HepG2 (cell line): ENCODE data around the gene ZNF180. TPM values are rescaled to one million over a fixed set of nuclear protein-coding genes. Genes with fewer than 3 reads are reported as not detected.

Experiments
- ATAC-seq: fragments of 200-7000 bp; cut with Tn5 transposase; 3 replicates; pipeline ENCODE4 v1.9.1; 2020; ENCODE audit warnings: mild to moderate bottlenecking, moderate library complexity
- BruUV-seq: library from RNA; stranded (reverse); fragments of 400-500 nt; replicated peaks from 2 replicates; lab custom pipeline; 2021; lab: Mats Ljungman, UMichigan
- CTCF ChIA-PET: fragments of 300-600 bp; formaldehyde crosslinking; extraction: SDS; loops from one replicate; lab custom pipeline; 2021; ENCODE audit warnings: low total read pairs, inconsistent platforms, low intra/inter-chr PET ratio; lab: Yijun Ruan, JAX
- POLR2A ChIA-PET: fragments of 350-600 bp; sonication (Branson Sonifier 250); formaldehyde crosslinking; loops from one replicate; lab custom pipeline; 2020; ENCODE audit warnings: antibody characterized with exemption, inconsistent platforms; lab: Yijun Ruan, JAX
- DNase-seq: peaks from one replicate; pipeline ENCODE4 v3.0.0-alpha.2; 2015; ENCODE audit warnings: low spot score
- FAIRE-seq: peaks from 3 replicates; lab custom pipeline; 2011; peaks lifted over from hg19 to GRCh38; lab: Jason Lieb, UNC
- H2AFZ ChIP-seq: one replicate; pipeline ENCODE4 v1.6.1; 2011; ENCODE audit warnings: low read length, inconsistent platforms
- H3K27ac ChIP-seq: fragments of 300-600 bp; 3 replicates; pipeline ENCODE4 v1.8.0; 2011; ENCODE audit warnings: mixed run types, mild to moderate bottlenecking, mixed read lengths, low read length, inconsistent platforms; ENCODE audit not compliant: insufficient read depth; ENCODE audit errors: extremely low read length
- H3K27me3 ChIP-seq, 2 experiments: fragments of 200-600 bp in 1 of 2; 2 replicates in 1 of 2; 3 replicates in 1 of 2; pipeline versions ENCODE4 v1.6.0 to v1.8.0; 2011; ENCODE audit warnings: low read length in 2 of 2, mild to moderate bottlenecking in 2 of 2, moderate library complexity in 2 of 2, inconsistent platforms in 1 of 2; ENCODE audit not compliant: insufficient read depth in 2 of 2, control insufficient read depth in 1 of 2
- H3K36me3 ChIP-seq, 2 experiments: fragments of 200-600 bp in 1 of 2; replicated peaks in 1 of 2; 2 replicates in 1 of 2; 3 replicates in 1 of 2; pipeline versions ENCODE4 v1.5.1 to v1.8.0; 2011; ENCODE audit warnings: low read length in 2 of 2, inconsistent platforms in 1 of 2; ENCODE audit not compliant: insufficient read depth in 2 of 2, control insufficient read depth in 1 of 2
- H3K4me1 ChIP-seq: 2 replicates; pipeline ENCODE4 v1.5.1; 2012; ENCODE audit warnings: low read length, inconsistent platforms; ENCODE audit not compliant: insufficient read depth
- H3K4me2 ChIP-seq: 2 replicates; pipeline ENCODE4 v1.6.0; 2011; ENCODE audit warnings: low read depth, low read length, inconsistent platforms
- H3K4me3 ChIP-seq, 3 experiments: fragments of 200-600 bp in 1 of 3; sonication (generic), shearing (Covaris generic) in 1 of 3; replicated peaks in 1 of 3; 2 replicates each; pipeline ENCODE4 v1.5.1; 2011 to 2016; ENCODE audit warnings: low read length in 3 of 3, inconsistent platforms in 2 of 3, low read depth in 2 of 3, mild to moderate bottlenecking in 2 of 3, control low read depth in 1 of 3, mixed read lengths in 1 of 3; ENCODE audit not compliant: insufficient read depth in 1 of 3
- H3K79me2 ChIP-seq: one replicate; pipeline ENCODE4 v1.6.1; 2011; ENCODE audit warnings: low read length, inconsistent platforms; ENCODE audit not compliant: insufficient read depth
- H3K9ac ChIP-seq: 2 replicates; pipeline ENCODE4 v1.6.0; 2011; ENCODE audit warnings: mild to moderate bottlenecking, low read depth, low read length, inconsistent platforms; ENCODE audit not compliant: insufficient read depth
- H3K9me3 ChIP-seq: 2 replicates; pipeline ENCODE4 v1.5.1; 2012; ENCODE audit warnings: mild to moderate bottlenecking, low read length
- H4K20me1 ChIP-seq: 2 replicates; pipeline ENCODE4 v1.6.0; 2011; ENCODE audit warnings: inconsistent platforms, mild to moderate bottlenecking, low read length, moderate library complexity; ENCODE audit not compliant: insufficient read depth
- ARID3A ChIP-seq: IDR thresholded peaks from 2 replicates; pipeline ENCODE4 v1.6.1; 2012; ENCODE audit warnings: low read depth, low read length, improper control_type of control experiment
- RAD21 ChIP-seq: fragments of 450-650 bp; formaldehyde crosslinking; IDR thresholded peaks from 2 replicates; pipeline ENCODE4 v1.5.0; 2020; ENCODE audit warnings: mild to moderate bottlenecking
- TBP ChIP-seq: sonication (generic); formaldehyde crosslinking; IDR thresholded peaks from 2 replicates; pipeline ENCODE4 v1.5.0; 2020; ENCODE audit warnings: missing genetic modification reagents
- ZNF280B ChIP-seq: sonication (generic); formaldehyde crosslinking; IDR thresholded peaks from 2 replicates; pipeline ENCODE4 v1.5.0; 2020; ENCODE audit warnings: missing genetic modification reagents, mild to moderate bottlenecking, borderline replicate concordance
- ZNF543 ChIP-seq: sonication (generic); formaldehyde crosslinking; IDR thresholded peaks from 2 replicates; pipeline ENCODE4 v1.4.0; 2020; ENCODE audit warnings: mild to moderate bottlenecking, missing genetic modification reagents
- WGBS: methylation state at CpG from one replicate; pipeline ENCODE4 v1.1.6; 2017; ENCODE audit warnings: low lambda C conversion rate; 5-methylcytosine and 5-hydroxymethylcytosine counted together
- in situ Hi-C: cut with HindIII; loops from 2 replicates; pipeline ENCODE4 v1.10.0; 2017; ENCODE audit warnings: low pct_unique_long_range_greater_than_20kb; ENCODE audit not compliant: extremely low pct_ligation_motif_present
- intact Hi-C: fragments of 100-400 bp; cut with micrococcal nuclease; formaldehyde crosslinking; loops from one replicate; pipeline ENCODE4 v1.10.0; 2022; ENCODE audit not compliant: unreplicated experiment
- polyA plus RNA-seq, 8 experiments: library from polyadenylated mRNA; depleted of rRNA in 3 of 8; stranded (reverse) in 7 of 8; unstranded in 1 of 8; fragments of >200 nt; fragmentation: Illumina TruSeq in 4 of 8; extraction: Trizol in 4 of 8; gene quantifications; 2 replicates each; pipeline versions ENCODE4 v1.2.1 to v1.2.3, GENCODE V29; 2011 to 2016; ENCODE audit warnings: low read depth in 4 of 8, missing spikeins in 1 of 8, mixed read lengths in 1 of 8; ENCODE audit not compliant: insufficient read depth in 1 of 8
- total RNA-seq, 5 experiments: library from RNA; depleted of rRNA; stranded (reverse); fragments of >200 nt; fragmentation: Illumina TruSeq; extraction: Trizol; gene quantifications; 2 replicates each; pipeline ENCODE4 v1.2.3, GENCODE V29; 2016; ENCODE audit warnings: low read depth in 1 of 5

The ZNF180 gene
- total and polyA plus RNA-seq, 2 of the 13 experiments (the other 11 are each of a cell fraction or from before 2014, with no cell fraction given) = 0.92 to 9.3 TPM

GRCh38 chr19:44530777-44531176 lies 30.5 kb upstream of the ZNF180 start:
- ATAC-seq = no peak
- CTCF ChIA-PET = no interaction called here
- Histone ChIP-seq H3K4me3 (no peak overlapping the region), H3K9ac (no peak overlapping the region), H3K4me2 (no peak overlapping the region), H3K4me1 (peaks cover 13% of the 10 kb centered on the region), H3K9me3 (no peaks in the 10 kb centered on the region), H4K20me1 (no peaks in the 10 kb centered on the region), H3K79me2 (no peaks in the 10 kb centered on the region), H2AFZ (no peak overlapping the region), H3K36me3 (no peaks in the 10 kb centered on the region), H3K27me3 (peaks cover 0 to 4% of the 10 kb centered on the region in 2 experiments; a peak in 1 of 5 replicates), H3K27ac (no peak overlapping the region)
- POLR2A ChIA-PET = no interaction called here
- in situ Hi-C loops (no loop called here), intact Hi-C loops (no loop called here)
- no peak for DNase-seq
- 41% methylated on average over 5 of the region's 6 CpGs for WGBS
- BruUV-seq = no TSS peak
- FAIRE-seq = no peak
- TF ChIP-seq TBP (CRISPR knock-in tag) (no peak), RAD21 (CRISPR knock-in tag) (no peak), ZNF280B (no peak), ARID3A (no peak), ZNF543 (CRISPR knock-in tag) (no peak)
- TF ChIP-seq, all 625 proteins: peak for 0
